Activated T-helper 17 cell treated with anti-CD3 and anti-CD28 coated beads, Interleukin-2, amount 50 U/mL, for 72 hours (primary cell): ENCODE measurements around the gene SCEL. TPM values are rescaled to one million over a fixed set of nuclear protein-coding genes. Genes with fewer than 3 reads are reported as not detected.
"Not testable (repeated sequence)": the region's sequence is repeated elsewhere in the genome, so short reads cannot be mapped to it uniquely, and the experiment has no call there.

Source experiments
- ATAC-seq: fragments of 150-1000 bp; cut with Tn5 transposase; replicated peaks from 2 replicates; pipeline ENCODE4 v1.10.0; 2021; ENCODE audit warnings: mild to moderate bottlenecking, moderate library complexity
- H3K27ac Mint-ChIP-seq: one replicate; pipeline ENCODE4 v1.8.0; 2022; ENCODE audit warnings: mixed read lengths
- H3K27me3 Mint-ChIP-seq: one replicate; pipeline ENCODE4 v1.8.0; 2022; ENCODE audit warnings: mixed read lengths
- H3K36me3 Mint-ChIP-seq: one replicate; pipeline ENCODE4 v1.8.0; 2022; ENCODE audit warnings: low read depth, mild to moderate bottlenecking, mixed read lengths
- H3K4me1 Mint-ChIP-seq: one replicate; pipeline ENCODE4 v1.8.0; 2022; ENCODE audit warnings: mixed read lengths
- H3K4me3 Mint-ChIP-seq: one replicate; pipeline ENCODE4 v1.8.0; 2022; ENCODE audit warnings: mild to moderate bottlenecking, mixed read lengths
- H3K9me3 Mint-ChIP-seq: one replicate; pipeline ENCODE4 v1.8.0; 2022; ENCODE audit warnings: mixed read lengths
- total RNA-seq, 2 donors: library from RNA; stranded (reverse); gene quantifications; one replicate each; pipeline ENCODE4 v1.2.3, GENCODE V29; 2022

The SCEL gene
- total RNA-seq, 2 donors from 2014 or later = not detected

GRCh38 chr13:77514336-77514726, 21.2 kb upstream of the SCEL start:
- no peak for ATAC-seq
- H3K27me3 Mint-ChIP-seq = peaks cover 4% of the 10 kb centered on the region
- H3K4me3 Mint-ChIP-seq = no peak overlapping the region
- no peaks in the 10 kb centered on the region for H3K9me3 Mint-ChIP-seq
- H3K27ac Mint-ChIP-seq = no peak overlapping the region
- peaks cover 4% of the 10 kb centered on the region for H3K4me1 Mint-ChIP-seq
- no peaks in the 10 kb centered on the region for H3K36me3 Mint-ChIP-seq

GRCh38 chr13:77515785-77516184, 19.7 kb upstream of the SCEL start:
- Mint-ChIP-seq H3K27ac (no peak overlapping the region), H3K4me1 (peaks cover 4% of the 10 kb centered on the region), H3K27me3 (no peaks in the 10 kb centered on the region), H3K36me3 (no peaks in the 10 kb centered on the region), H3K9me3 (no peaks in the 10 kb centered on the region), H3K4me3 (no peak overlapping the region)
- ATAC-seq = no peak

- H3K4me1 Mint-ChIP-seq = peaks cover 4% of the 10 kb centered on the region
- H3K27ac Mint-ChIP-seq = no peak overlapping the region
Measured at GRCh38 chr13:77516342-77516789, 19.1 kb upstream of the SCEL start.

GRCh38 chr13:77518266-77518665, 17.2 kb upstream of the SCEL start:
- no peak overlapping the region for H3K4me3 Mint-ChIP-seq
- H3K9me3 Mint-ChIP-seq = no peaks in the 10 kb centered on the region
- peaks cover under 1% of the 10 kb centered on the region for H3K27me3 Mint-ChIP-seq
- H3K27ac Mint-ChIP-seq = no peak overlapping the region
- H3K36me3 Mint-ChIP-seq = no peaks in the 10 kb centered on the region
- no peak for ATAC-seq
- H3K4me1 Mint-ChIP-seq = peaks cover 4% of the 10 kb centered on the region

More at GRCh38 chr13:77516342-77516789, 19.1 kb upstream of the SCEL start:
- no peaks in the 10 kb centered on the region for H3K27me3 Mint-ChIP-seq
- H3K9me3 Mint-ChIP-seq = no peaks in the 10 kb centered on the region
- ATAC-seq = peak; percentile 90
- H3K4me3 Mint-ChIP-seq = no peak overlapping the region
- H3K36me3 Mint-ChIP-seq = no peaks in the 10 kb centered on the region

DNA sequence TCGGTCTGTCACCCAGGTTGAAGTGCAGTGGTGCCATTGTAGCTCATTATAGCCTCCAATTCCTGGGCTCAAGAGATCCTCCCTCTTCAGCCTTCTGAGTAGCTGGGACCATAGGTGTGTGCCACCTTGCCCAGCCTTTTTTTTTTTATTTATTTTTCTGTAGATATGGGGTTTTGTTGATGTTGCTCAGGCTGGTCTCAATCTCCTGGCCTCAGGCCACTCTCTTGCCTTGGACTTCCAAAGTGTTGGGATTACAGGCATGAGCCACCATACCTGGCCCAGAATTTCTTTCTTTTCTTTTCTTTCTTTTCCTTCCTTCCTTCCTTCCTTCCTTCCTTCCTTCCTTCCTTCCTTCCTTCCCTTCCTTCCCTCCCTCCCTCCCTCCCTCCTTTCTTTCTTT, 16.1 kb upstream of the SCEL start:
- not testable (repeated sequence) for ATAC-seq, H3K9me3 Mint-ChIP-seq, H3K27me3 Mint-ChIP-seq, H3K4me1 Mint-ChIP-seq, H3K27ac Mint-ChIP-seq, H3K36me3 Mint-ChIP-seq, H3K4me3 Mint-ChIP-seq

GRCh38 chr13:77519808-77520207, 15.7 kb upstream of the SCEL start:
- Mint-ChIP-seq H3K27me3 (peaks cover 3% of the 10 kb centered on the region), H3K36me3 (no peaks in the 10 kb centered on the region), H3K4me1 (no peaks in the 10 kb centered on the region), H3K4me3 (no peak overlapping the region), H3K9me3 (no peaks in the 10 kb centered on the region), H3K27ac (no peak overlapping the region)
- no peak for ATAC-seq

GRCh38 chr13:77521194-77521593, 14.3 kb upstream of the SCEL start:
- no peak overlapping the region for H3K4me3 Mint-ChIP-seq
- no peak overlapping the region for H3K27ac Mint-ChIP-seq
- H3K27me3 Mint-ChIP-seq = peaks cover 9% of the 10 kb centered on the region
- ATAC-seq = no peak
- H3K9me3 Mint-ChIP-seq = no peaks in the 10 kb centered on the region
- H3K4me1 Mint-ChIP-seq = no peaks in the 10 kb centered on the region
- H3K36me3 Mint-ChIP-seq = no peaks in the 10 kb centered on the region

DNA sequence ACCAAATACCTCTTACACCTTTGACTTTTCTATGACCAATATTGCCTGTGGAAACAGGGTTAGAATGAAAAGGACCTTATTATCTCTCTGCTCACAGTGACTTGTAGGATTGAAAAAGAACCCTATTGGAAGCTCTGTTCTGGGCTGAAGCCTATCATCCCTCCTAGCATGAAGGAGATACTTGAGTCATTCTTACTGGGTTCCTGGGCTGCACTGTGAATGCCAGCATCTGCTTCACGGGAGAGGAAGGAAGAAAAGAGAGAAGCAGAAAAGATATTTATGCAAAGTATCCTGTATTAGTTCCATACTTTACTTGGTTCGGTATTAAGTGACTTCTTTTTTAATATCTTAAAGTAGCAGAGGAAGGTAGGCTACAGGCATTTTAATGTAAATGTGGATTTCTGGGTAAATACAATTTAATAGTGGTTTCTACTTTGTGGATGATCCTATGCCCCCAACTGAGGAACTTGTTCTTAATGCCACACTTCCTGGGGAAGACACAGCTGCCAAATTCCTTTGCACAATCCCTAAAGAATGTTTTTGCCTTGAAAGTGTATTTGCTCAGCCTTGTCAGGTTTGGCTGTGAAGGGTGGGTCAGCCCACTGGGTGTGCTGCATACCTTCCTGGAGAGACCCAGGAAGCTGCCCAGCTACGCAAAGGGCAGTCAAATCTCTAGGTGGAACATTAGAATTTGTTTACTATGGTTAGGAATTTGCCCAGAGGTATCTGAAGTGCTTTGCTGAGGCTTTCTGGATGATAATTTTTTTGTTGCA, 13.7 kb upstream of the SCEL start:
- no peak overlapping the region for H3K27ac Mint-ChIP-seq
- H3K4me1 Mint-ChIP-seq = no peaks in the 10 kb centered on the region
- H3K27me3 Mint-ChIP-seq = peaks cover 10% of the 10 kb centered on the region
- no peaks in the 10 kb centered on the region for H3K36me3 Mint-ChIP-seq
- ATAC-seq = no peak
- H3K9me3 Mint-ChIP-seq = no peaks in the 10 kb centered on the region
- no peak overlapping the region for H3K4me3 Mint-ChIP-seq

- H3K4me3 Mint-ChIP-seq = no peak overlapping the region
- no peak for ATAC-seq
- no peaks in the 10 kb centered on the region for H3K4me1 Mint-ChIP-seq
- no peaks in the 10 kb centered on the region for H3K36me3 Mint-ChIP-seq
- H3K27me3 Mint-ChIP-seq = peaks cover 16% of the 10 kb centered on the region
- no peak overlapping the region for H3K27ac Mint-ChIP-seq
- no peaks in the 10 kb centered on the region for H3K9me3 Mint-ChIP-seq
Measured at GRCh38 chr13:77522444-77522843, 13.1 kb upstream of the SCEL start.

DNA sequence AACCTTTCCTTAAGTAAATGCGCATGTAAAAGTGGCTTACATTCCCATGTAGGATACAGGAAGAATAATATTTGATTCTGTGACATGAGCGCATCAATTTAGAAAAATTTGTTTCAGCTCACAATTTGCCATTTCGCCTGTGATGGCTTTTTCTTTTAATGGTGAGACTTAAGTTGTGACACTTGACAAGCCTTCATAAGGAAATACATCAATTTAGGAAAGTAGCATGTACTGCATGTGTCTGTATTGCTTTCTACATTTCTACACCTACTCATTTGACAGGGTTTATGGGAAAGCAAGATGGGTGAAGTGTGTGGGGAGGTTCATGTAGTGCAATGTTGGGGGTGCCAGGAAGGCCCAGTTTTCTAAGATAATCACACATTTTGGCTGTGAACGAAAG, 12.1 kb upstream of the SCEL start:
- H3K4me3 Mint-ChIP-seq = no peak overlapping the region
- no peaks in the 10 kb centered on the region for H3K4me1 Mint-ChIP-seq
- H3K27me3 Mint-ChIP-seq = peaks cover 16% of the 10 kb centered on the region
- H3K9me3 Mint-ChIP-seq = no peaks in the 10 kb centered on the region
- no peak overlapping the region for H3K27ac Mint-ChIP-seq
- ATAC-seq = no peak
- no peaks in the 10 kb centered on the region for H3K36me3 Mint-ChIP-seq

GRCh38 chr13:77523834-77524728, 11.4 kb upstream of the SCEL start:
- no peaks in the 10 kb centered on the region for H3K9me3 Mint-ChIP-seq
- H3K4me1 Mint-ChIP-seq = no peaks in the 10 kb centered on the region
- H3K27ac Mint-ChIP-seq = no peak overlapping the region
- no peak overlapping the region for H3K4me3 Mint-ChIP-seq
- H3K36me3 Mint-ChIP-seq = no peaks in the 10 kb centered on the region
- peak; percentile 11 for ATAC-seq
- peaks cover 16% of the 10 kb centered on the region for H3K27me3 Mint-ChIP-seq

DNA sequence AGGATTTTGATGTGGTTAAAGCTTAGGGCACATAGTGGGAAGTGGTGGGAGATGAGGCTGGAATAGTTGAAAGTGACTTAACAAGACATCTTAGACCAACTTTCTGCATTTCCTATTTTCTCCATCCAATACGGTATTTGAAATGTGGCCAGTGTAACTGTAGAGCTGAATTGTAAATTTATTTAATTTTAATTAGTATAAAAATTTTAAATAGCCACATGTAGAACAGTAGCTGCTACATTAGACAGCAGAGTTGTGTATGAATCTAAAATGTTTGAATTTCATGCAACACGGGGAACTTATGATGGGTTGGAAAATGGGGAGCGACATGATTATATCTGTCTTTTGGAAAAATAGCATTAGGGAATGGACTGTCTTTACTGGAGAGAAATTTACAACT, 7.1 kb upstream of the SCEL start:
- Mint-ChIP-seq H3K4me1 (no peaks in the 10 kb centered on the region), H3K27me3 (peaks cover 14% of the 10 kb centered on the region), H3K9me3 (no peaks in the 10 kb centered on the region), H3K36me3 (no peaks in the 10 kb centered on the region), H3K27ac (no peak overlapping the region), H3K4me3 (no peak overlapping the region)
- ATAC-seq = no peak

DNA sequence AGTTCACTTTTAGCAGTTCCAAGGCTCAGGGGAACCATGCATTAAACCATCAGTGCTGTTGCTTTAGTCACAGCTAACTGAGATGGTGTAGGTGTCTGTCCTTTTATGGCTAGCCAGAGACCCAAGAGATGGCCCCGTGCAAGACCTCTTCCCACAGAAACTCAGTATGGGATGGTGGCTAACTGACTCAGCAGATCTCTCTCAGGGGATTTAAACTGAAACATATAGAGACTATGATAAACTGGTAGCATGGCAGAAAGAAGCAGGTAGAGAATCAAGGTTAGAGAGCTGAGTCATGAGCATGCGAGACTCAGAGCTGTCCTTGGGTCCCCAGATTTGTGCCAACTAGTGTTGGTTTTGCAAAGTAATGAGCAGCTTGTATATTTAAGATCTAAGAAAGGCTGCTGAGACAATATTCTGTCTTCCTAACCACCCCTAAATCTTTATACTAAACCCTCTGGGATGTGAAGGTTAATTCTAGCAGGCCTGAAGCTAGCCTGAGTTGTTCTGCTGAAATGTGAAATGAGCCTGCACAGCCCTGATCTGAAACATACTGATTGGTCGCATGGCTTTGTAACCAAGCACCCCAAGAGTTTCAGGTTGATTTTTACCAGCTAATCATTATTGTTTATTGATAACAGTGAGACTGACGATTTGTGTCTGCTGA, 6.5 kb upstream of the SCEL start:
- ATAC-seq = peak; percentile 75
- Mint-ChIP-seq H3K27me3 (peaks cover 14% of the 10 kb centered on the region), H3K4me3 (no peak overlapping the region)

DNA sequence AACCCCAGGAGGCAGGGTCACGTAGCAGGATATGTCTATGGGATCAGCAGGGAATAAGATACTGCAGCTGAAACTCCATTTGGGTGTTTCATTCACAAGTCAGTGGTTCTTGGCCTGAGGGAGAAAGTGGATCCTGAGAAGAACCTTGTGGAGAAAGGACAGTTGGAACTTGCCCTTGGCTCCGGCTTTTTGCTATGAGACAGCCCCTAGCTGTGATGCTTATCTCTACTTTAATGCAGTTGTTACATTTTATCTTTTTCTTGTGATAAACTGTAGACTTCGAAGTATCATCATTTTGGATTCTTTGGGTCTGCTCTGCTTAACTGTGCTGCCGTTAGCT, 6.0 kb upstream of the SCEL start:
- Mint-ChIP-seq H3K4me1 (no peaks in the 10 kb centered on the region), H3K9me3 (no peaks in the 10 kb centered on the region), H3K27ac (no peak overlapping the region), H3K27me3 (peaks cover 14% of the 10 kb centered on the region), H3K36me3 (no peaks in the 10 kb centered on the region), H3K4me3 (no peak overlapping the region)
- no peak for ATAC-seq

More for the DNA sequence above, 6.5 kb upstream of the SCEL start:
- H3K36me3 Mint-ChIP-seq = no peaks in the 10 kb centered on the region
- no peaks in the 10 kb centered on the region for H3K4me1 Mint-ChIP-seq
- no peaks in the 10 kb centered on the region for H3K9me3 Mint-ChIP-seq
- H3K27ac Mint-ChIP-seq = no peak overlapping the region
